ENCODE measurements around the gene PRUNE2. TPM values are rescaled to one million over a fixed set of nuclear protein-coding genes. Genes with fewer than 3 reads are reported as not detected.

PRUNE2 gene
- total RNA-seq, 1 experiment from 2014 or later, result 0.59 TPM

DNA sequence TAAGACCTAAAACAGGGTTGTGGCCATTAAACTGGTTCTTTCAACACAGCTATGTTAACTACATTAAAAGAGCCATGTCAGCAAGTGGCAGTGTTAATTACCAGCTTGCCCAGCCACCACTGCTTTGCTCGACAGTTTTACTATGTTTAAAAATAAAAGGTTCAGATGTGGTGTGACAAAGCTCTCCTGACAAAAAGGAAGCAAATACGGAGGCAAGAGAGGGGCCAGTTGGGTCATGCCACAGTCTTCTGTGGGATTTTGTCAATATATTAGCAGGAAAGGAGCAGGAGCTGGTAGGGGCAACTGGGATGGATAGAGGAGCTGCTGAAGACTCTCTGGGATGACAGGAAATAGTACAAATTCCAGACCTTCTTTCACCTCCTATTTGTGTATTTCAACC is 255.2 kb downstream of the PRUNE2 start:
- Histone ChIP-seq H3K9me3 (ENCODE audit: control insufficient read depth in 1 of 2, insufficient read depth in 1 of 2, low read depth in 1 of 2, low read length in 2 of 2) (no peaks in the 10 kb centered on the region), H3K27me3 (ENCODE audit: insufficient read depth, low read length) (no peaks in the 10 kb centered on the region), H3K27ac (ENCODE audit: low read depth, low read length) (no peak overlapping the region), H3K4me3 (replicated peaks in 1 of 2; ENCODE audit: low read depth in 1 of 2, low read length in 2 of 2) (no peak overlapping the region), H3K79me2 (ENCODE audit: insufficient read depth, low read length) (no peaks in the 10 kb centered on the region), H2AFZ (ENCODE audit: low read depth, low read length, poor library complexity, severe bottlenecking) (no peak overlapping the region), H3K4me2 (ENCODE audit: low read length) (no peak overlapping the region), H3K36me3 (ENCODE audit: control insufficient read depth in 1 of 2, insufficient read depth in 2 of 2, low read length in 2 of 2) (no peaks in the 10 kb centered on the region), H3K9me2 (ENCODE audit: insufficient read depth) (no peaks in the 10 kb centered on the region), H4K20me1 (ENCODE audit: insufficient read depth) (no peaks in the 10 kb centered on the region), H3K9ac (ENCODE audit: low read length) (no peak overlapping the region), H3K4me1 (ENCODE audit: control insufficient read depth in 1 of 2, insufficient read depth in 2 of 2, low read length in 2 of 2) (no peaks in the 10 kb centered on the region)
- no TSS peak for BruUV-seq (replicated peaks)
- no peak for ATAC-seq
- POLR2A ChIA-PET, result no interaction called here
- intact Hi-C loops (cut with micrococcal nuclease), result no loop called here
- RAD21 ChIA-PET (ENCODE audit: low non-redundant PET in 1 of 2, low total read pairs in 2 of 2, uncharacterized antibody in 2 of 2, unreplicated experiment in 2 of 2), result no interaction called here
- TF ChIP-seq EZH2 (IDR thresholded peaks at IDR 0.05) (no peak), SRF (IDR thresholded peaks at IDR 0.05; ENCODE audit: low read depth) (no peak), EGR1 (IDR thresholded peaks at IDR 0.05; ENCODE audit: low read depth) (no peak), RAD21 (IDR thresholded peaks at IDR 0.05; ENCODE audit: low read depth) (no peak), SIN3A (IDR thresholded peaks at IDR 0.05; ENCODE audit: low read depth) (no peak), SP1 (IDR thresholded peaks at IDR 0.05; ENCODE audit: low read depth) (no peak), CEBPB (IDR thresholded peaks at IDR 0.05; ENCODE audit: low read depth) (no peak), EZH2phosphoT487 (IDR thresholded peaks at IDR 0.05; ENCODE audit: borderline replicate concordance) (no peak), TCF7L2 (IDR thresholded peaks at IDR 0.05; ENCODE audit: borderline replicate concordance, extremely low read depth, insufficient read depth, insufficient read length) (no peak)
- TF ChIP-seq, protein P1, sequence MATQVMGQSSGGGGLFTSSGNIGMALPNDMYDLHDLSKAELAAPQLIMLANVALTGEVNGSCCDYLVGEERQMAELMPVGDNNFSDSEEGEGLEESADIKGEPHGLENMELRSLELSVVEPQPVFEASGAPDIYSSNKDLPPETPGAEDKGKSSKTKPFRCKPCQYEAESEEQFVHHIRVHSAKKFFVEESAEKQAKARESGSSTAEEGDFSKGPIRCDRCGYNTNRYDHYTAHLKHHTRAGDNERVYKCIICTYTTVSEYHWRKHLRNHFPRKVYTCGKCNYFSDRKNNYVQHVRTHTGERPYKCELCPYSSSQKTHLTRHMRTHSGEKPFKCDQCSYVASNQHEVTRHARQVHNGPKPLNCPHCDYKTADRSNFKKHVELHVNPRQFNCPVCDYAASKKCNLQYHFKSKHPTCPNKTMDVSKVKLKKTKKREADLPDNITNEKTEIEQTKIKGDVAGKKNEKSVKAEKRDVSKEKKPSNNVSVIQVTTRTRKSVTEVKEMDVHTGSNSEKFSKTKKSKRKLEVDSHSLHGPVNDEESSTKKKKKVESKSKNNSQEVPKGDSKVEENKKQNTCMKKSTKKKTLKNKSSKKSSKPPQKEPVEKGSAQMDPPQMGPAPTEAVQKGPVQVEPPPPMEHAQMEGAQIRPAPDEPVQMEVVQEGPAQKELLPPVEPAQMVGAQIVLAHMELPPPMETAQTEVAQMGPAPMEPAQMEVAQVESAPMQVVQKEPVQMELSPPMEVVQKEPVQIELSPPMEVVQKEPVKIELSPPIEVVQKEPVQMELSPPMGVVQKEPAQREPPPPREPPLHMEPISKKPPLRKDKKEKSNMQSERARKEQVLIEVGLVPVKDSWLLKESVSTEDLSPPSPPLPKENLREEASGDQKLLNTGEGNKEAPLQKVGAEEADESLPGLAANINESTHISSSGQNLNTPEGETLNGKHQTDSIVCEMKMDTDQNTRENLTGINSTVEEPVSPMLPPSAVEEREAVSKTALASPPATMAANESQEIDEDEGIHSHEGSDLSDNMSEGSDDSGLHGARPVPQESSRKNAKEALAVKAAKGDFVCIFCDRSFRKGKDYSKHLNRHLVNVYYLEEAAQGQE (IDR thresholded peaks at IDR 0.05; ENCODE audit: low read depth), result no peak
- TF ChIP-seq, protein P2, sequence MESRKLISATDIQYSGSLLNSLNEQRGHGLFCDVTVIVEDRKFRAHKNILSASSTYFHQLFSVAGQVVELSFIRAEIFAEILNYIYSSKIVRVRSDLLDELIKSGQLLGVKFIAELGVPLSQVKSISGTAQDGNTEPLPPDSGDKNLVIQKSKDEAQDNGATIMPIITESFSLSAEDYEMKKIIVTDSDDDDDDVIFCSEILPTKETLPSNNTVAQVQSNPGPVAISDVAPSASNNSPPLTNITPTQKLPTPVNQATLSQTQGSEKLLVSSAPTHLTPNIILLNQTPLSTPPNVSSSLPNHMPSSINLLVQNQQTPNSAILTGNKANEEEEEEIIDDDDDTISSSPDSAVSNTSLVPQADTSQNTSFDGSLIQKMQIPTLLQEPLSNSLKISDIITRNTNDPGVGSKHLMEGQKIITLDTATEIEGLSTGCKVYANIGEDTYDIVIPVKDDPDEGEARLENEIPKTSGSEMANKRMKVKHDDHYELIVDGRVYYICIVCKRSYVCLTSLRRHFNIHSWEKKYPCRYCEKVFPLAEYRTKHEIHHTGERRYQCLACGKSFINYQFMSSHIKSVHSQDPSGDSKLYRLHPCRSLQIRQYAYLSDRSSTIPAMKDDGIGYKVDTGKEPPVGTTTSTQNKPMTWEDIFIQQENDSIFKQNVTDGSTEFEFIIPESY (IDR thresholded peaks at IDR 0.05; ENCODE audit: extremely low read depth, insufficient replicate concordance, low read length), result no peak
- TF ChIP-seq, protein P3, sequence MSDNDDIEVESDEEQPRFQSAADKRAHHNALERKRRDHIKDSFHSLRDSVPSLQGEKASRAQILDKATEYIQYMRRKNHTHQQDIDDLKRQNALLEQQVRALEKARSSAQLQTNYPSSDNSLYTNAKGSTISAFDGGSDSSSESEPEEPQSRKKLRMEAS (IDR thresholded peaks at IDR 0.05), result no peak
- TF ChIP-seq, protein P4, sequence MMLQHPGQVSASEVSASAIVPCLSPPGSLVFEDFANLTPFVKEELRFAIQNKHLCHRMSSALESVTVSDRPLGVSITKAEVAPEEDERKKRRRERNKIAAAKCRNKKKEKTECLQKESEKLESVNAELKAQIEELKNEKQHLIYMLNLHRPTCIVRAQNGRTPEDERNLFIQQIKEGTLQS (IDR thresholded peaks at IDR 0.05), result no peak
- TF ChIP-seq, protein P5, sequence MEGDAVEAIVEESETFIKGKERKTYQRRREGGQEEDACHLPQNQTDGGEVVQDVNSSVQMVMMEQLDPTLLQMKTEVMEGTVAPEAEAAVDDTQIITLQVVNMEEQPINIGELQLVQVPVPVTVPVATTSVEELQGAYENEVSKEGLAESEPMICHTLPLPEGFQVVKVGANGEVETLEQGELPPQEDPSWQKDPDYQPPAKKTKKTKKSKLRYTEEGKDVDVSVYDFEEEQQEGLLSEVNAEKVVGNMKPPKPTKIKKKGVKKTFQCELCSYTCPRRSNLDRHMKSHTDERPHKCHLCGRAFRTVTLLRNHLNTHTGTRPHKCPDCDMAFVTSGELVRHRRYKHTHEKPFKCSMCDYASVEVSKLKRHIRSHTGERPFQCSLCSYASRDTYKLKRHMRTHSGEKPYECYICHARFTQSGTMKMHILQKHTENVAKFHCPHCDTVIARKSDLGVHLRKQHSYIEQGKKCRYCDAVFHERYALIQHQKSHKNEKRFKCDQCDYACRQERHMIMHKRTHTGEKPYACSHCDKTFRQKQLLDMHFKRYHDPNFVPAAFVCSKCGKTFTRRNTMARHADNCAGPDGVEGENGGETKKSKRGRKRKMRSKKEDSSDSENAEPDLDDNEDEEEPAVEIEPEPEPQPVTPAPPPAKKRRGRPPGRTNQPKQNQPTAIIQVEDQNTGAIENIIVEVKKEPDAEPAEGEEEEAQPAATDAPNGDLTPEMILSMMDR (IDR thresholded peaks at IDR 0.05 in 2 of 3, conservative IDR thresholded peaks at IDR 0.05 in 1 of 3; ENCODE audit: borderline replicate concordance in 1 of 3, insufficient read depth in 1 of 3, low read depth in 2 of 3, low read length in 2 of 3), result no peak
- DNase-seq (ENCODE audit: low read depth, low spot score), result no peak
- CTCF ChIA-PET, result interaction anchor here (1.3 kb wide), 1 partner anchor 8 kb away, joined by 4 read pairs; no protein-coding TSS in a partner anchor

All from HCT116 (cell line).